ENCODE results near the gene MPHOSPH10.

Gene MPHOSPH10

GRCh38 chr2:71150082-71150816 lies 19.8 kb downstream of the MPHOSPH10 start:
- Histone ChIP-seq H3K9me3 (ENCODE audit: control insufficient read depth, low read length) (no peaks in the 10 kb centered on the region), H3K27ac (ENCODE audit: insufficient read depth, low read depth, low read length, poor library complexity, severe bottlenecking) (no peak overlapping the region), H3K4me3 (ENCODE audit: insufficient read depth, low read depth, low read length) (no peak overlapping the region), H3K27me3 (ENCODE audit: control insufficient read depth, insufficient read depth, low read length, poor library complexity, severe bottlenecking) (no peaks in the 10 kb centered on the region), H3K36me3 (ENCODE audit: control insufficient read depth, insufficient read depth, low read length) (peaks cover 35% of the 10 kb centered on the region), H3K4me1 (ENCODE audit: control insufficient read depth, insufficient read depth, low read length) (no peaks in the 10 kb centered on the region)
- WGBS, 2 experiments = 89 to 90% methylated on average over 3 of the region's 3 CpGs

DNA sequence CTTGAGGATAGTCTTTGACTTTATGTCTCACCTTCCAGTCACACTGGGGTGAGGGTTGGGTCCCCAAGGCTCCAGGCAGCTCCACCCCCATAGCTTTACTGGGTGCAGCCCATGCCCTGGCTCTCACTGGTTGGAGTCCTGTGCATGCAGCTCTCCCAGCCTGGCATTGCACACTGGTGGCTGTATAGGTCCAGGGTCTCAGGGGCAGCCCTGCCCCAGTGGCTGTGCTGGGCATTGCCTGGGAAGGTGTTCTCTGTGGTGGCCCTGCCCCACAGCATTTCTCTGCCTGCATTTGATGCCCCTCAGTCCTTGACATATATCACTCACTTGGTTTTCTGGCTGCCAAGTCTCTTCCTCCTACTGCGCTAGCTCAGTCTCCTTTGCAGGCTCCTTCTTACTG lies 21.2 kb downstream of the MPHOSPH10 start:
- no peak overlapping the region for H3K4me3 ChIP-seq (ENCODE audit: insufficient read depth, low read depth, low read length)

DNA sequence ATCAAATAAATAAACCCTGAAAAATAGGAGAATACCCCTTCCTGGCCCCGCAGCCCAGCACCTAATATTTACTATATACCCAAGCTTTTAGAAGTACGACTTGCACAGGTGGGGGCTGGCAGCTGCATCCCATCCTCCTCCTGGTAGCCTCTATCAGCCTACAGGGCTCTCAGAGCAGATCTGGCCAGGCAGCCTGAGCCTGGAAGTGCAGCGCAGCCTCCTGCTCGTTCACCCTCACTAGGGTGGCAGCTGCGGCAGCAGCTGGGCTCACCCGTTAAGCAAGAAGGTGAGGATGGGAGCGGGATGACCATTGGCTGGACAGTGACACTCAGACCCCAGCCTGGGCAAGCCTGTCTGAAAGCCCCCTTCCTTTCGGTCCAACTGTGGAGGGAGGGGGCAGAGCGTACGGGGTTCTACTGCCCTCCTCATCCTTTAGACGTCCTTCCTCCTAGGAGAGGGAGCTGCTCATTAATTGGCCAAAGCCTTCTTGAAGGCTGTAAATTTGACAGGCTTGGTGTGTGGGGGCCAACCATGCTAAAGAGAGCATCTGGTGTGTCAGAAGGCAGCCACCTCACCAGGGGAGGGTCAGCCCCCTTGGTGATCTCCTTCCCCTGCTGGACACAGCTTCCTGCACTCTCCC lies 23.3 kb downstream of the MPHOSPH10 start:
- Histone ChIP-seq H3K36me3 (ENCODE audit: control insufficient read depth, insufficient read depth, low read length) (peaks cover 11% of the 10 kb centered on the region), H3K4me1 (ENCODE audit: control insufficient read depth, insufficient read depth, low read length) (peaks cover 9% of the 10 kb centered on the region), H3K27me3 (ENCODE audit: control insufficient read depth, insufficient read depth, low read length, poor library complexity, severe bottlenecking) (no peaks in the 10 kb centered on the region), H3K9me3 (ENCODE audit: control insufficient read depth, low read length) (no peaks in the 10 kb centered on the region), H3K27ac (ENCODE audit: insufficient read depth, low read depth, low read length, poor library complexity, severe bottlenecking) (no peak overlapping the region), H3K4me3 (ENCODE audit: insufficient read depth, low read depth, low read length) (no peak overlapping the region)
- 89% methylated on average over 11 of the region's 11 CpGs for WGBS, 2 experiments

More for the DNA sequence above, 21.2 kb downstream of the MPHOSPH10 start:
- H3K9me3 ChIP-seq (ENCODE audit: control insufficient read depth, low read length) = no peaks in the 10 kb centered on the region
- peaks cover 24% of the 10 kb centered on the region for H3K36me3 ChIP-seq (ENCODE audit: control insufficient read depth, insufficient read depth, low read length)
- no peak overlapping the region for H3K27ac ChIP-seq (ENCODE audit: insufficient read depth, low read depth, low read length, poor library complexity, severe bottlenecking)
- H3K4me1 ChIP-seq (ENCODE audit: control insufficient read depth, insufficient read depth, low read length) = peaks cover 3% of the 10 kb centered on the region
- no peaks in the 10 kb centered on the region for H3K27me3 ChIP-seq (ENCODE audit: control insufficient read depth, insufficient read depth, low read length, poor library complexity, severe bottlenecking)
- 90% methylated on average over 1 of the region's 1 CpG for WGBS, 2 experiments

DNA sequence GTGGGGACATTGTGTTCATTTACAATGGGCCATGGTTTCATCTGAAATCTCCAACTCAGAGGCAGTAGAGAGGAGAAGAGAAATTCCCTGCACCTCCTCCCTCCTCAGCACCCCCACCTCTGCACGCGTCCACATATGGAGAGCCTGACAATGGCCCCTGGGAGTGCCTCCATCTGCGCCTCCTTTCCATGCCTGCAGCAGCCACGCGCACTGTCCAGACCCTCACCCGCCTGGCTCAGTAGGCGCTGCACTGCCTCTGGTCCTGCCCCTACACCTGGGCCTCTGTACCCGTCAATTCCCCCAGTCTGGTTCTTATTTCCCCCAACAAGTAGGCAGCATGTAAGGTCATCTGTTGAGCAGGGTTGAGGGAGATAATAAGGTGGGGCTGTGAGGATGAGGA lies 23.8 kb downstream of the MPHOSPH10 start:
- Histone ChIP-seq H3K9me3 (ENCODE audit: control insufficient read depth, low read length) (no peaks in the 10 kb centered on the region), H3K27ac (ENCODE audit: insufficient read depth, low read depth, low read length, poor library complexity, severe bottlenecking) (no peak overlapping the region), H3K27me3 (ENCODE audit: control insufficient read depth, insufficient read depth, low read length, poor library complexity, severe bottlenecking) (no peaks in the 10 kb centered on the region), H3K4me1 (ENCODE audit: control insufficient read depth, insufficient read depth, low read length) (peaks cover 9% of the 10 kb centered on the region), H3K4me3 (ENCODE audit: insufficient read depth, low read depth, low read length) (no peak overlapping the region), H3K36me3 (ENCODE audit: control insufficient read depth, insufficient read depth, low read length) (peaks cover 10% of the 10 kb centered on the region)
- 75 to 79% methylated on average over 7 to 8 of the region's 8 CpGs for WGBS, 2 experiments

DNA sequence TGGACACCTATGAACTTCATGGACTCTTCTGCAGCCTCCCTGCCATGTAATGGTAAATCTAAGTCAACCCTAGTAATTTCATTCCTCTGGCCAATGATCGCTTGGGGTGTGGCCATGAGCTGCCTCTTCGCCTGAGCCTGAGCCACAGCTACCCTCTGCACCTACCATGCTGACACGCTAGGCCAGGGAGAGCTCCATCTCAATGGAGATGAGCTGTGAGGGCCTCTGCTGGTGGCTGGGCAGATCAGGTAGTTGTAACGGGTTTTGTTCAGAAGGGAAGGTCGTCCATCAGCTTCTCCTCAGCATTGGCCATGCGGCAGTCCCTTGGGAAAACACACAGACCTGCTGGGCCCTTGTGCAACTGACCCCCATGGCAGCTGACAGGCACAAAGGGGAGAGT lies 24.4 kb downstream of the MPHOSPH10 start:
- Histone ChIP-seq H3K9me3 (ENCODE audit: control insufficient read depth, low read length) (no peaks in the 10 kb centered on the region), H3K36me3 (ENCODE audit: control insufficient read depth, insufficient read depth, low read length) (peaks cover 5% of the 10 kb centered on the region), H3K4me1 (ENCODE audit: control insufficient read depth, insufficient read depth, low read length) (peaks cover 9% of the 10 kb centered on the region), H3K4me3 (ENCODE audit: insufficient read depth, low read depth, low read length) (no peak overlapping the region), H3K27me3 (ENCODE audit: control insufficient read depth, insufficient read depth, low read length, poor library complexity, severe bottlenecking) (no peaks in the 10 kb centered on the region), H3K27ac (ENCODE audit: insufficient read depth, low read depth, low read length, poor library complexity, severe bottlenecking) (no peak overlapping the region)
- WGBS, 2 experiments = 64 to 66% methylated on average over 6 of the region's 6 CpGs

GRCh38 chr2:71155846-71156245 lies 25.4 kb downstream of the MPHOSPH10 start:
- peaks cover 9% of the 10 kb centered on the region for H3K4me1 ChIP-seq (ENCODE audit: control insufficient read depth, insufficient read depth, low read length)
- H3K27ac ChIP-seq (ENCODE audit: insufficient read depth, low read depth, low read length, poor library complexity, severe bottlenecking) = no peak overlapping the region
- H3K9me3 ChIP-seq (ENCODE audit: control insufficient read depth, low read length) = no peaks in the 10 kb centered on the region
- no peaks in the 10 kb centered on the region for H3K36me3 ChIP-seq (ENCODE audit: control insufficient read depth, insufficient read depth, low read length)
- 92% methylated on average over 4 of the region's 4 CpGs for WGBS, 2 experiments
- no peaks in the 10 kb centered on the region for H3K27me3 ChIP-seq (ENCODE audit: control insufficient read depth, insufficient read depth, low read length, poor library complexity, severe bottlenecking)
- H3K4me3 ChIP-seq (ENCODE audit: insufficient read depth, low read depth, low read length) = no peak overlapping the region

DNA sequence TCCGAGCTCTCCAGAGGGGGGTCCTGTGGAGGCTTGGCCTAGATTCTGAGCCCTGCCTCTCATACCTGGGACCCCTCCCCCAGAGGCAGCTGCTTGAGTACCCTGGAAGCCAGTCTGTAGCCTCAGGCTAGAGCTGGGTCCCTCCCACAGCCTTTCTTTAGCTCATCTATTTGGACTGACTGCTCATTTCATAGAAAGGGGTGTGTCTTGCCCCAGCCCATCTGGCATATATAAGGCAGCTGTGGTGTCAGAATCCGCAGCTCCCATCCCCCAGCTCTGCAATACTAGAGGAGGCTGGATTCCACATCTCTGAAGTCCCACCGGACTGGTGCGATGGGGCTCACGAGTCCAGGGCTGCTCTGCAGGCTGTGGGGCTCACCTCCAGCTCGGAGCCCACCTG lies 26.1 kb downstream of the MPHOSPH10 start:
- Histone ChIP-seq H3K4me1 (ENCODE audit: control insufficient read depth, insufficient read depth, low read length) (peaks cover 9% of the 10 kb centered on the region), H3K36me3 (ENCODE audit: control insufficient read depth, insufficient read depth, low read length) (no peaks in the 10 kb centered on the region), H3K27ac (ENCODE audit: insufficient read depth, low read depth, low read length, poor library complexity, severe bottlenecking) (no peak overlapping the region), H3K4me3 (ENCODE audit: insufficient read depth, low read depth, low read length) (no peak overlapping the region), H3K9me3 (ENCODE audit: control insufficient read depth, low read length) (no peaks in the 10 kb centered on the region), H3K27me3 (ENCODE audit: control insufficient read depth, insufficient read depth, low read length, poor library complexity, severe bottlenecking) (no peaks in the 10 kb centered on the region)
- 76 to 82% methylated on average over 6 of the region's 6 CpGs for WGBS, 2 experiments

GRCh38 chr2:71157124-71157793 lies 26.8 kb downstream of the MPHOSPH10 start:
- H3K27ac ChIP-seq (ENCODE audit: insufficient read depth, low read depth, low read length, poor library complexity, severe bottlenecking) = no peak overlapping the region
- peaks cover 9% of the 10 kb centered on the region for H3K4me1 ChIP-seq (ENCODE audit: control insufficient read depth, insufficient read depth, low read length)
- H3K36me3 ChIP-seq (ENCODE audit: control insufficient read depth, insufficient read depth, low read length) = no peaks in the 10 kb centered on the region
- 27 to 28% methylated on average over 16 of the region's 16 CpGs for WGBS, 2 experiments
- H3K4me3 ChIP-seq (ENCODE audit: insufficient read depth, low read depth, low read length) = no peak overlapping the region
- H3K27me3 ChIP-seq (ENCODE audit: control insufficient read depth, insufficient read depth, low read length, poor library complexity, severe bottlenecking) = no peaks in the 10 kb centered on the region
- H3K9me3 ChIP-seq (ENCODE audit: control insufficient read depth, low read length) = no peaks in the 10 kb centered on the region

DNA sequence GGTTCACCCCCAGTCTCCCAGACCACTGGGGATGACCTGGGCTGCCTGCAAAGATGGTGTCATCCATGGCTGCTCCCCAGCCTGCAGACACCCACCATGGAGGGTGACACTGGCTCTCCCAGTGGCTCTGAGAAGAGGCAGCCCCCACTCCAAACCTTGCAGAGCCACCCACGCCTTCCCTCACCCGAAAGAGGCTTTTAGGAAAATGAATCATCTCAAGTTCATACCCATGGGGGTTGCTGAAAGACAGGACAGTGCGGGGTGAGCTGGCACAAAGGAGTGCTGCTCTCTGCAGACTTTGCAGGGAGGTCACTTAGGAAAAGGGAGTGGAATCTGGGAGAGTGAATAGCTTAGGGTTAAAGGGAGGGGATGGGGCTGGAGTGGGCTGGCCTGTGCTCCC lies 36.4 kb downstream of the MPHOSPH10 start:
- Histone ChIP-seq H3K27ac (ENCODE audit: insufficient read depth, low read depth, low read length, poor library complexity, severe bottlenecking) (no peak overlapping the region), H3K27me3 (ENCODE audit: control insufficient read depth, insufficient read depth, low read length, poor library complexity, severe bottlenecking) (no peaks in the 10 kb centered on the region), H3K4me3 (ENCODE audit: insufficient read depth, low read depth, low read length) (no peak overlapping the region), H3K4me1 (ENCODE audit: control insufficient read depth, insufficient read depth, low read length) (no peaks in the 10 kb centered on the region), H3K36me3 (ENCODE audit: control insufficient read depth, insufficient read depth, low read length) (no peaks in the 10 kb centered on the region), H3K9me3 (ENCODE audit: control insufficient read depth, low read length) (no peaks in the 10 kb centered on the region)
- WGBS, 2 experiments = 81 to 83% methylated on average over 3 of the region's 3 CpGs

GRCh38 chr2:71173096-71173495 lies 42.7 kb downstream of the MPHOSPH10 start:
- H3K9me3 ChIP-seq (ENCODE audit: control insufficient read depth, low read length) = no peaks in the 10 kb centered on the region
- H3K36me3 ChIP-seq (ENCODE audit: control insufficient read depth, insufficient read depth, low read length) = no peaks in the 10 kb centered on the region
- H3K4me1 ChIP-seq (ENCODE audit: control insufficient read depth, insufficient read depth, low read length) = no peaks in the 10 kb centered on the region
- H3K4me3 ChIP-seq (ENCODE audit: insufficient read depth, low read depth, low read length) = no peak overlapping the region
- no peaks in the 10 kb centered on the region for H3K27me3 ChIP-seq (ENCODE audit: control insufficient read depth, insufficient read depth, low read length, poor library complexity, severe bottlenecking)
- 84 to 92% methylated on average over 1 of the region's 1 CpG for WGBS, 2 experiments
- H3K27ac ChIP-seq (ENCODE audit: insufficient read depth, low read depth, low read length, poor library complexity, severe bottlenecking) = no peak overlapping the region
